Calu3 (cell line): Measurements from ENCODE around the gene TMCC1. TPM values are rescaled to one million over a fixed set of nuclear protein-coding genes. Genes with fewer than 3 reads are reported as not detected.

ENCODE experiments used
- BruUV-seq: library from RNA; stranded (reverse); fragments of 400-500 nt; replicated peaks from 2 replicates; lab custom pipeline; 2021; lab: Mats Ljungman, UMichigan
- CTCF ChIA-PET: fragments of 300-600 bp; sonication (Branson Sonifier 250); formaldehyde crosslinking; loops from one replicate; lab custom pipeline; 2022; ENCODE audit warnings: antibody characterized with exemption; lab: Charles Lee
- DNase-seq: peaks from one replicate; pipeline ENCODE4 v3.0.0; 2022
- H3K27ac Mint-ChIP-seq: one replicate; pipeline ENCODE4 v1.8.0; 2022; ENCODE audit warnings: mixed read lengths; ENCODE audit not compliant: unreplicated experiment
- H3K27me3 Mint-ChIP-seq: one replicate; pipeline ENCODE4 v1.8.0; 2022; ENCODE audit warnings: mixed read lengths; ENCODE audit not compliant: unreplicated experiment
- H3K36me3 Mint-ChIP-seq: one replicate; pipeline ENCODE4 v1.8.0; 2022; ENCODE audit warnings: mild to moderate bottlenecking, moderate library complexity, mixed read lengths; ENCODE audit not compliant: insufficient read depth, unreplicated experiment
- H3K4me1 Mint-ChIP-seq: one replicate; pipeline ENCODE4 v1.8.0; 2022; ENCODE audit warnings: mild to moderate bottlenecking, low read depth, mixed read lengths; ENCODE audit not compliant: unreplicated experiment
- H3K4me3 Mint-ChIP-seq: one replicate; pipeline ENCODE4 v1.8.0; 2022; ENCODE audit warnings: mild to moderate bottlenecking, low read depth, moderate library complexity, mixed read lengths; ENCODE audit not compliant: unreplicated experiment
- H3K9me3 Mint-ChIP-seq: one replicate; pipeline ENCODE4 v1.8.0; 2022; ENCODE audit warnings: low read depth, mixed read lengths; ENCODE audit not compliant: unreplicated experiment
- intact Hi-C: fragments of 100-400 bp; cut with micrococcal nuclease; formaldehyde crosslinking; loops from one replicate; pipeline ENCODE4 v1.10.0; 2022; ENCODE audit not compliant: unreplicated experiment
- total RNA-seq: library from RNA; stranded (reverse); gene quantifications from 2 replicates; pipeline ENCODE4 v1.2.3, GENCODE V29; 2022
- TF ChIP-seq, protein P1 (sequence below): fragments of 200-600 bp; IDR thresholded peaks from one replicate; pipeline ENCODE4 v1.8.0; 2022; ENCODE audit warnings: antibody characterized with exemption; ENCODE audit not compliant: unreplicated experiment

TMCC1 gene
- total RNA-seq, 1 experiment from 2014 or later, result 57.2 TPM

DNA sequence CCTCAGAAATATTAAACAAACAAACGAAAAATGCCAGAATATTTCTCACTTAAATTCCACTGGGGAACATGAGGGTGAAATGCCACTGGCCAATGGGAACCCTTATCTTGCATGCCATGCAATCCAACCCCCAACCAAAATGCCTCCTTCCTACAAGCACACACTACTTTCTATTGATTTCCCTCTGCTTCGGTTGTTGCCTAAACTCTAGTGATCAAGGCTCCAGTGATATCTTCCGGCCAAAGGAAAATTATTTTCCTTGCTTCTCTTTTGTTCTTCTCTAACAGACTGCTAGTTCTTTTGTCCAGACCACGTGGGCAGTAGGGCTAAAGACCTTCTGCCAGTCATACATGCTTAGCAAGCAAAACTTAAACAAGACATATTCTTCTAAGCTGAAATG lies 115.7 kb downstream of the TMCC1 start:
- no peak overlapping the region for H3K4me3 Mint-ChIP-seq
- no peaks in the 10 kb centered on the region for H3K27me3 Mint-ChIP-seq
- BruUV-seq, result no TSS peak
- no peaks in the 10 kb centered on the region for H3K9me3 Mint-ChIP-seq
- no peak overlapping the region for H3K27ac Mint-ChIP-seq
- no peak for DNase-seq
- intact Hi-C loops, result no loop called here
- H3K4me1 Mint-ChIP-seq, result peaks cover 11% of the 10 kb centered on the region
- CTCF ChIA-PET, result no interaction called here
- TF ChIP-seq, protein P1, sequence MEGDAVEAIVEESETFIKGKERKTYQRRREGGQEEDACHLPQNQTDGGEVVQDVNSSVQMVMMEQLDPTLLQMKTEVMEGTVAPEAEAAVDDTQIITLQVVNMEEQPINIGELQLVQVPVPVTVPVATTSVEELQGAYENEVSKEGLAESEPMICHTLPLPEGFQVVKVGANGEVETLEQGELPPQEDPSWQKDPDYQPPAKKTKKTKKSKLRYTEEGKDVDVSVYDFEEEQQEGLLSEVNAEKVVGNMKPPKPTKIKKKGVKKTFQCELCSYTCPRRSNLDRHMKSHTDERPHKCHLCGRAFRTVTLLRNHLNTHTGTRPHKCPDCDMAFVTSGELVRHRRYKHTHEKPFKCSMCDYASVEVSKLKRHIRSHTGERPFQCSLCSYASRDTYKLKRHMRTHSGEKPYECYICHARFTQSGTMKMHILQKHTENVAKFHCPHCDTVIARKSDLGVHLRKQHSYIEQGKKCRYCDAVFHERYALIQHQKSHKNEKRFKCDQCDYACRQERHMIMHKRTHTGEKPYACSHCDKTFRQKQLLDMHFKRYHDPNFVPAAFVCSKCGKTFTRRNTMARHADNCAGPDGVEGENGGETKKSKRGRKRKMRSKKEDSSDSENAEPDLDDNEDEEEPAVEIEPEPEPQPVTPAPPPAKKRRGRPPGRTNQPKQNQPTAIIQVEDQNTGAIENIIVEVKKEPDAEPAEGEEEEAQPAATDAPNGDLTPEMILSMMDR, result no peak
- H3K36me3 Mint-ChIP-seq, result no peaks in the 10 kb centered on the region

DNA sequence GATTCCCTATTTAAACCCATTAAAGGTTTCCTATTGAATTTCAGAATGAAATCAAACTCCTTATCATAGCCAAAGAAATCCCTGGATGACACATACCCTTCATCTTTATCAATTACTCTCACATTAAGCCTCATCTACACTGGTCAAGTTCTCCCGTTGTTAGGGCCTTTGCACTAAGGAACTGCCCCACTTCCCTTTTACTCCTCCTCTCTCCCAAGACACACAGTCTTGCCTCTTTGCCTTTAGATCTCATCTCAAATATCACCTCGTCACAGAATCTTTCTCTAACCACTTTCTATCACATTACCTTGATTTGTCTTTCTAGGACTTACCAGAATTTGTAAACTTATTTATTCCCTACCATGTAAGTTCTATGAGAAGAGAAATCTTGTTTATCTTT lies 117.6 kb downstream of the TMCC1 start:
- CTCF ChIA-PET, result no interaction called here
- H3K27me3 Mint-ChIP-seq, result no peaks in the 10 kb centered on the region
- DNase-seq, result no peak
- H3K4me3 Mint-ChIP-seq, result no peak overlapping the region
- peaks cover 11% of the 10 kb centered on the region for H3K4me1 Mint-ChIP-seq
- intact Hi-C loops, result no loop called here
- TF ChIP-seq, protein P1, result no peak
- H3K27ac Mint-ChIP-seq, result no peak overlapping the region
- no peaks in the 10 kb centered on the region for H3K9me3 Mint-ChIP-seq
- BruUV-seq, result no TSS peak
- H3K36me3 Mint-ChIP-seq, result no peaks in the 10 kb centered on the region

DNA sequence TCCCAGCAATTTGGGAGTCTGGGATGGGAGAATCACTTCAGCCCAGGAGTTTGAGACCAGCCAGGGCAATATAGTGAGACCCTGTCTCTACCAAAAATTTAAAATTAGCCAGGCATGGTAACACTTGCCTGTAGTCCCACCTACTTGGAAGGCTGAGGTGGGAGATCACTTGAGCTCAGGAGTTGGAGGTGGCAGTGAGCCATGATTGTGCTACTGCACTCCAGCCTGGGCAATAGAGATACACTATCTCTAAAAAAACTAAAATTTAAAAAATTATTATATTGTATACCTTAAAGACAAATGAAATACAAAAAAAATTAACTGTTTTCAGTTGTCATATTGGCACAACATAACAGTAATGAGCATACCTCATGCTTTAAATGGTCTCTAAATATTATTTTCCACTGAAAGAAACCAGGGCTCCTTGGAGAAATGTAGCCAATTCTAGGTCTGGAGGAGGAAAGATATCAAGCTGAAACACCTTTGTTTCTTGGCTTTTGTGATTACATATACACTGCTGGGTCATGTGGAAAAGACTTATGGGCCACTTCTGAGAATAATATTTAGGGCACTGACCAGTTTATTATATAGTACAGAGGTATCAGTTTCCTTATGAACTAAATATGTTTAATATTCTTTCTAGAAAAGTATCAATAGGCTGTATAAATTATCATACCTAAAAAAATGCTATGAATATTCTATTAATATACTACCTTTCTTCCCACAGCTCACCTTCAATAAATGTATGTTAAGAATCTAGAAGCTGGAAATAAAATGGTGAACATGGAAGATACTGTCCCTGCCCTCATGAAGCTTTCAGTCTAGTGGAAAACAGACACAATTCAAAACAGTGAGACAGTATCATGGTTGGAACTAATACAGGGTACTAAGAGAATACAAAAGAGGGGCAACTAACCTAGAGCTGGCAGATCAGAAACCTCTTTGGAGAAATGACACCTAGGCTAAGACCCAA lies 119.5 kb downstream of the TMCC1 start:
- H3K36me3 Mint-ChIP-seq, result no peaks in the 10 kb centered on the region
- H3K4me1 Mint-ChIP-seq, result peaks cover 11% of the 10 kb centered on the region
- H3K27ac Mint-ChIP-seq, result no peak overlapping the region
- no peak overlapping the region for H3K4me3 Mint-ChIP-seq
- TF ChIP-seq, protein P1, result no peak
- H3K27me3 Mint-ChIP-seq, result no peaks in the 10 kb centered on the region
- no peaks in the 10 kb centered on the region for H3K9me3 Mint-ChIP-seq
- intact Hi-C loops, result no loop called here
- no peak for DNase-seq
- CTCF ChIA-PET, result no interaction called here
- no TSS peak for BruUV-seq

DNA sequence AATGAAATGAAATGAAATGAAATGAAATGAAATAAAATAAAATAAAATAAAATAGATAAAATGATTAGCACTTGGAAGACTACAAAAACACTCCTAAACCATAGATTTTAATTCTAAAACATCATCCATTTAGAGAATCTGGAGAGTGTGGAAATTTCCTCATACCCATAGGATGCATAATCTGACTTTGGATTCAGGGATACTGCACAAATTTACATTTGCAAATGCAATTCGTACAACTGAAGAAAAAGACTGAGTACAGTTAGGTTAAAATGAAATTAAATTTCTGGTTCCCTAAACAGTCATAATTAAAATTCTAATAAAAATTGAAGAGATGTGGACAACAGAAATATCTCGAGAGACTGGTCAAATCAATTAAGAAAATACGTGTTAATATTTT lies 122.9 kb downstream of the TMCC1 start:
- CTCF ChIA-PET, result no interaction called here
- H3K9me3 Mint-ChIP-seq, result no peaks in the 10 kb centered on the region

More for the DNA sequence above, 122.9 kb downstream of the TMCC1 start:
- Mint-ChIP-seq H3K4me1 (no peaks in the 10 kb centered on the region), H3K4me3 (no peak overlapping the region), H3K36me3 (no peaks in the 10 kb centered on the region), H3K27me3 (no peaks in the 10 kb centered on the region), H3K27ac (no peak overlapping the region)
- TF ChIP-seq, protein P1, result no peak
- intact Hi-C loops, result no loop called here
- BruUV-seq, result no TSS peak
- no peak for DNase-seq
